ENCODE measurements around the gene SPSB4.

DNA sequence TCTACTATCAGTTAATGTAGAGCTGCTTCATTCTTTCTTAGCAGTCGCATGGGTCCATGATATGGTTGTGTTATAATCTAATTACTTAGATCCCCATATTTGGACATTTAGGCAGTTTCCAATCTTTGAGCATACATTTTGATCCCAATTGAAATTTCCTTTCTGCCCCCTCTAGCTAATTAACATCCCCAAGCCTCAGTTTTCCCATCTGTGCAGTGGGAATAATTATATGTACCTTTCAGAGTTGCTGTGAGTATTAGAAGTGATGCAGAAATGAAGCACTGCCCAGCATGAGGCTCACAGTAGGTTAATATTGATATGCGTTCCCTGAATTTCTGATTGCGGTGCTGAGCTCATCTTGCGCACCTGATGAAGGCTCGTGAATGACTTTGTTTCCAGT lies 21.8 kb downstream of the SPSB4 start:
- TF ChIP-seq, protein P1, sequence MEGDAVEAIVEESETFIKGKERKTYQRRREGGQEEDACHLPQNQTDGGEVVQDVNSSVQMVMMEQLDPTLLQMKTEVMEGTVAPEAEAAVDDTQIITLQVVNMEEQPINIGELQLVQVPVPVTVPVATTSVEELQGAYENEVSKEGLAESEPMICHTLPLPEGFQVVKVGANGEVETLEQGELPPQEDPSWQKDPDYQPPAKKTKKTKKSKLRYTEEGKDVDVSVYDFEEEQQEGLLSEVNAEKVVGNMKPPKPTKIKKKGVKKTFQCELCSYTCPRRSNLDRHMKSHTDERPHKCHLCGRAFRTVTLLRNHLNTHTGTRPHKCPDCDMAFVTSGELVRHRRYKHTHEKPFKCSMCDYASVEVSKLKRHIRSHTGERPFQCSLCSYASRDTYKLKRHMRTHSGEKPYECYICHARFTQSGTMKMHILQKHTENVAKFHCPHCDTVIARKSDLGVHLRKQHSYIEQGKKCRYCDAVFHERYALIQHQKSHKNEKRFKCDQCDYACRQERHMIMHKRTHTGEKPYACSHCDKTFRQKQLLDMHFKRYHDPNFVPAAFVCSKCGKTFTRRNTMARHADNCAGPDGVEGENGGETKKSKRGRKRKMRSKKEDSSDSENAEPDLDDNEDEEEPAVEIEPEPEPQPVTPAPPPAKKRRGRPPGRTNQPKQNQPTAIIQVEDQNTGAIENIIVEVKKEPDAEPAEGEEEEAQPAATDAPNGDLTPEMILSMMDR (IDR thresholded peaks at IDR 0.05) = no peak
- TF ChIP-seq POLR2AphosphoS5 (IDR thresholded peaks at IDR 0.05) = no peak
- no peak for TF ChIP-seq POLR2A (IDR thresholded peaks at IDR 0.05)
- no peak for TF ChIP-seq EP300 (IDR thresholded peaks at IDR 0.05; ENCODE audit: low read depth)

All from transverse colon (tissue), 4 donors.